ENCODE measurements around the gene STARD9. TPM values are rescaled to one million over a fixed set of nuclear protein-coding genes. Genes with fewer than 3 reads are reported as not detected.
"Not testable (repeated sequence)": the region's sequence is repeated elsewhere in the genome, so short reads cannot be mapped to it uniquely, and the experiment has no call there.

STARD9 gene
- total RNA-seq, 1 donor from 2014 or later = 17.0 TPM

DNA sequence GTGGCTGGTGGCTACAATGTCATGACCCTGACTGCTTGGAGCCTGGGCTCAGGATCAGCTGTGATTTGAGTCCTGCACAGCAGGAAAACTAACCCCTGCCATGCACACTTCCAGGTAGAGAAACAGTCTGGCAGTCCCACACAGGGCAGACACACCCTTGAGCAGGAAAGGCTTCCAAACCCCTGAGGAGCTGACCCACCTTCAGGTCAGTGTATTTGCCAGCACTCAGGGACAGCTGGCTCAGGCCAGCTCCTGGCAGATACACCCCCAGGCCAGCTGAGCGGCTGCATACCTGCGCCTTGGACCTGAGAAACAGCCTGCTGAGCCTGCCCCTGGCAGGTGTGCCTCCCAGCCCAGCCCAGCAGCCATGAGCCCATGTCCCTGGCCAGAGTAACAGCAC is 183.7 kb downstream of the STARD9 start:
- no peak for DNase-seq (ENCODE audit: low spot score)

DNA sequence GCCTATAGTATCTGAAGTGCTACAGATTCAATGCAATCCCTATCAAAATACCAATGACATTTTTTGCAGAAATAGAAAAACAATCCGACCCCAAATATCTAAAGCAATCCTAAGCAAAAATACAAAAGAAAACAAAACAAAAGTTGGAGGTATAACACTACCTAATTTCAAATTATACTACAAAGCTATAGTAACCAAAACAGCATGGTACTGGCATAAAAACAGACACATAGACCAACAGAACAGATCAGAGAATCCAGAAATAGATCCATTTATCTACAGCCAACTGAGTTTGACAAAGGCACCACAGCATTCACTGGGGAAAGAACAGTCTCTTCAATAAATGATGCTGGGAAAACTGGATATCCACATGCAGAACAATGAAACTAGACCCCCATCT is 185.4 kb downstream of the STARD9 start:
- DNase-seq (ENCODE audit: low spot score) = no peak

DNA sequence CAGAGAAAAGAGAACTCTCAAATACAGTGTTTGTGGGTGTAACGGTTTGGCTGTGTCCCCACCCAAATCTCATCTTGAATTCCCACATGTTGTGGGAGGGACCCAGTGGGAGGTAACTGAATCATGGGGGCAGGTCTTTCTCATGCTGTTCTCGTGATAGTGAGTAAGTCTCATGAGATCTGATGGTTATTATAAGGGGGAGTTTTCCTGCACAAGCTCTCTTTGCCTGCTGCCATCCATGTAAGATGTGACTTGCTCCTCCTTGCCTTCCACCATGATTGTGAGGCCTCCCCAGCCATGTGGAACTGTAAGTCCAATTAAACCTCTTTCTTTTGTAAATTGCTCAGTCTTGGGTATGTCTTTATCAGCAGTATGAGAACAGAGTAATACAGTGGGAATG is 186.4 kb downstream of the STARD9 start:
- DNase-seq (ENCODE audit: low spot score) = not testable (repeated sequence)

DNA sequence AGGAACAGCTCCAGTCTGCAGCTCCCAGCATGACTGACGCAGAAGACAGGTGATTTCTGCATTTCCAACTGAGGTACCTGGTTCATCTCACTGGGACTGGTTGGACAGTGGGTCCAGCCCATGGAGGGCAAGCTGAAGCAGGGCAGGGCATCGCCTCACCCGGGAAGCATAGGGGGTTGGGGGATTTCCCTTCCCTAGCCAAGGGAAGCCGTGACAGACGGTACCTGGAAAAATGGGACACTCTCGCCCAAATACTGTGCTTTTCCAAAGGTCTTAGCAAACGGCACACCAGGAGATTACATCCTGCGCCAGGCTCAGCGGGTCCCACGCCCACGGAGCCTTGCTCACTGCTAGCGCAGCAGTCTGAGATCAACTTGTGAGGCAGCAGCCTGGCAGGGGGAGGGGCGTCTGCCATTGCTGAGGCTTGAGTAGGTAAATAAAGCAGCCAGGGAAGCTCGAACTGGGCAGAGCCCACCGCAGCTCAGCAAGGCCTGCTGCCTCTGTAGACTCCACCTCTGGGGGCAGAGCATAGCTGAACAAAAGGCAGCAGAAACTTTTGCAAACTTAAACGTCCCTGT is 188.8 kb downstream of the STARD9 start:
- DNase-seq (ENCODE audit: low spot score) = not testable (repeated sequence)

DNA sequence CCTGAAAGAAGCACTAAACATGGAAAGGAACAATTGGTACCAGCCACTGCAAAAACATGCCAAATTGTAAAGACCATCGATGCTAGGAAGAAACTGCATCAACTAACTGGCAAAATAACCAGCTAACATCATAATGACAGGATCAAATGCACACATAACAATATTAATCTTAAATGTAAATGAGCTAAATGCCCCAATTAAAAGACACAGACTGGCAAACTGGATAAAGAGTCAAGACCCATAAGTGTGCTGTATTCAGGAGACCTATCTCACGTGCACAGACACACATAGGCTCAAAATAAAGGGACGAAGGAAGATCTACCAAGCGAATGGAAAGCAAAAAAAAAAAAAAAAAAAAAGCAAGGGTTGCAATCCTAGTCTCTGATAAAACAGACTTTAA is 190.7 kb downstream of the STARD9 start:
- DNase-seq (ENCODE audit: low spot score) = not testable (repeated sequence)

Other genes starting within 250 kb of the STARD9 start
- 6.7 TPM for gene CAPN3, start 216.1 kb upstream of the STARD9 start, total RNA-seq
- gene ZNF106, start 84.5 kb upstream of the STARD9 start, total RNA-seq = 98.1 TPM
- 72.0 TPM for gene SNAP23, start 80.0 kb upstream of the STARD9 start, total RNA-seq
- gene LRRC57, start 26.8 kb upstream of the STARD9 start, total RNA-seq = 19.4 TPM
- 26.3 TPM for gene HAUS2, start 26.8 kb upstream of the STARD9 start, total RNA-seq
- gene CDAN1, start 161.5 kb downstream of the STARD9 start, total RNA-seq = 9.1 TPM

Measured in mesenteric fat pad (tissue), 1 donor.